Sigmoid colon (tissue), 4 donors: ENCODE results near the gene LONP2.

Experiments used
- POLR2A ChIP-seq, 2 donors: fragments of 450-650 bp; IDR thresholded peaks; one replicate each; pipeline ENCODE4 v1.6.1; 2016; ENCODE audit warnings: antibody characterized with exemption in 2 of 2, mild to moderate bottlenecking in 2 of 2, moderate library complexity in 2 of 2
- POLR2AphosphoS5 ChIP-seq, 4 donors: sonication (generic); formaldehyde crosslinking; IDR thresholded peaks; one replicate each; pipeline ENCODE4 v1.6.1; 2017; ENCODE audit warnings: antibody characterized with exemption in 4 of 4

GRCh38 chr16:48284772-48285409 lies 40.8 kb downstream of the LONP2 start:
- TF ChIP-seq POLR2A (IDR thresholded peaks at IDR 0.05), result no peak
- no peak for TF ChIP-seq POLR2AphosphoS5 (IDR thresholded peaks at IDR 0.05)
